ENCODE results near the gene CD3G.
A peak's percentile ranks its signal among the peaks of the same experiment; 100 is the strongest.

CD3G gene

DNA sequence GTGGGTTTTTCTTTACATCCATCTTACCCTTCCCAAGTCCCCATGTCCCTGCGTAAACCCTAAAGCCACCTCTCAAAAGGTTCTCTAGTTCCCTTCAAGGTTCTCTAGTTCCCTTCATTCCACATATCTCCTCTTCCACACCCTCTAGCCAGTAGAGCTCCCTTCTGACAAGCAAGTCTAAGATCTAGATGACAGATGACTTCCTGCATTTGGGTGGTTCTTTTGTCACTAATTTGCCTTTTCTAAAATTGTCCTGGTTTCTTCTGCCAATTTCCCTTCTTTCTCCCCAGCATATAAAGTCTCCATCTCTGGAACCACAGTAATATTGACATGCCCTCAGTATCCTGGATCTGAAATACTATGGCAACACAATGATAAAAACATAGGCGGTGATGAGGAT lies 31.8 kb upstream of the CD3G start:
- Mint-ChIP-seq H3K4me3 (no peak overlapping the region), H3K27me3 (no peaks in the 10 kb centered on the region), H3K27ac (ENCODE audit: low read depth) (peak overlapping the region; percentile 91), H3K4me1 (peaks cover 83% of the 10 kb centered on the region), H3K36me3 (ENCODE audit: insufficient read depth) (peaks cover 74% of the 10 kb centered on the region), H3K9me3 (no peaks in the 10 kb centered on the region)
- no peak for ATAC-seq (replicated peaks; ENCODE audit: extremely low read depth, poor library complexity, severe bottlenecking)
- no peak for DNase-seq (ENCODE audit: low spot score in 2 of 2)

DNA sequence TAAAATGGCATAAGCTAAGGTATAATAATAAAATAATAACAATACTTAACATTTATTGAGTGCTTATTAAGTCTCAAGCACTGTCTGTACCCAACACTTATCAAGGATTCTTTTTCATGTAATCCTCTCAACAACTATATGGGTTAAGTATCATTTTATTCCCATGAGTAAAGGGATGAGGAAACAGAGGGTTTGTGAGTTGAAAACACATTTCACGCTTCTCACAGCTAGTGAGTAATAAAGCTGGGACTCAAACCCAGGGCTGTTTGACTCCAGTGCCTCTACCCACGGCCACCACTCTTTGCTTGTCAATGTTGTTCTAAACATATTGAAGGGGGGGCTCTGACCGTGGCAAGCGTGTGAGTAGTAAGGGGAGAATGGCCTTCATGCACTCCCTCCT lies 30.9 kb upstream of the CD3G start:
- ATAC-seq (replicated peaks; ENCODE audit: extremely low read depth, poor library complexity, severe bottlenecking), result no peak
- H3K4me1 Mint-ChIP-seq, result peaks cover 82% of the 10 kb centered on the region
- no peak for DNase-seq (ENCODE audit: low spot score in 2 of 2)
- no peak overlapping the region for H3K4me3 Mint-ChIP-seq
- H3K27ac Mint-ChIP-seq (ENCODE audit: low read depth), result peak overlapping the region; percentile 76
- H3K27me3 Mint-ChIP-seq, result no peaks in the 10 kb centered on the region
- no peaks in the 10 kb centered on the region for H3K9me3 Mint-ChIP-seq
- peaks cover 68% of the 10 kb centered on the region for H3K36me3 Mint-ChIP-seq (ENCODE audit: insufficient read depth)

DNA sequence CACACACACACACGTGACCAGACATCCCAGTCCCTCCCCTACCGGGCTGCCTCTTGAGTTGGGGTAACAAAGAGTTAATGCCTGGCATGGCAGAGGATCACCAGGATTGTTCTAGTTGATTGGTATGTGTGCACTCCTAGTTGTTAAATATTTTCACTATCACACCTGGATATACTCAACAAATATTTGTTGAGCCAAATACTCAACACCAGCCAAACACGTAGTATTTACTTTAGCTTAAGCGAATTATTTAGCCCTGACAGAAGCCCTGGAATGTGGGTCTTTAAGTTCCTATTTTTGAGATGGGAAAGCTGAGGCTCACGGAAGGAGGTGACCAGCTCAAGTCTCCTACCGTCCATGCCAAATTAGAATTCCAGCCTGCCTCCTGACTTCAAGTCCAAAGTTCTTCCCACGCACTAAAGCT lies 29.1 kb upstream of the CD3G start:
- H3K27ac Mint-ChIP-seq (ENCODE audit: low read depth), result peak overlapping the region; percentile 86
- peaks cover 55% of the 10 kb centered on the region for H3K36me3 Mint-ChIP-seq (ENCODE audit: insufficient read depth)
- H3K4me3 Mint-ChIP-seq, result peak overlapping the region; percentile 63
- DNase-seq (ENCODE audit: low spot score in 2 of 2) (no peak), ATAC-seq (replicated peaks; ENCODE audit: extremely low read depth, poor library complexity, severe bottlenecking) (no peak)
- H3K27me3 Mint-ChIP-seq, result no peaks in the 10 kb centered on the region
- peaks cover 86% of the 10 kb centered on the region for H3K4me1 Mint-ChIP-seq
- no peaks in the 10 kb centered on the region for H3K9me3 Mint-ChIP-seq

DNA sequence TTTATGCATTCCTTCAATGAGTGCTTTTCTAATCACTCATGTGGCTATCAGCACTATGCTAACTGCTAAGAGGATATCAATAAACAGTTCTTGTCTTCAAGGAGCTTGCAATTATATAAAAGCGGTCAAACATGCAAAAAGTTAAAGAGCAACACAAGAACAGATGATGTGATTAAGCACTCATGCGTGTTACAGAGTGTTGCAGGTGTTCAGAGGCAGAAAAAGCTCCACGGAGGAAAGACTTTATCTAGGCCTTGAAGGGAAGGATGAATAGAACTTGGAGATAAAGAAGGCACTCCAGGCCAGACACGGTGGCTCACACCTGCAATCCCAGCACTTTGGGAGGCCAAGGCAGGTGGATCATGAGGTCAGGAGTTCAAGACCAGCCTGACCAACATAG lies 26.0 kb upstream of the CD3G start:
- Mint-ChIP-seq H3K27me3 (no peaks in the 10 kb centered on the region), H3K4me3 (no peak overlapping the region), H3K27ac (ENCODE audit: low read depth) (peak overlapping the region; percentile 79), H3K36me3 (ENCODE audit: insufficient read depth) (peaks cover 29% of the 10 kb centered on the region), H3K4me1 (peaks cover 78% of the 10 kb centered on the region), H3K9me3 (no peaks in the 10 kb centered on the region)
- DNase-seq (ENCODE audit: low spot score in 2 of 2) (no peak), ATAC-seq (replicated peaks; ENCODE audit: extremely low read depth, poor library complexity, severe bottlenecking) (no peak)

DNA sequence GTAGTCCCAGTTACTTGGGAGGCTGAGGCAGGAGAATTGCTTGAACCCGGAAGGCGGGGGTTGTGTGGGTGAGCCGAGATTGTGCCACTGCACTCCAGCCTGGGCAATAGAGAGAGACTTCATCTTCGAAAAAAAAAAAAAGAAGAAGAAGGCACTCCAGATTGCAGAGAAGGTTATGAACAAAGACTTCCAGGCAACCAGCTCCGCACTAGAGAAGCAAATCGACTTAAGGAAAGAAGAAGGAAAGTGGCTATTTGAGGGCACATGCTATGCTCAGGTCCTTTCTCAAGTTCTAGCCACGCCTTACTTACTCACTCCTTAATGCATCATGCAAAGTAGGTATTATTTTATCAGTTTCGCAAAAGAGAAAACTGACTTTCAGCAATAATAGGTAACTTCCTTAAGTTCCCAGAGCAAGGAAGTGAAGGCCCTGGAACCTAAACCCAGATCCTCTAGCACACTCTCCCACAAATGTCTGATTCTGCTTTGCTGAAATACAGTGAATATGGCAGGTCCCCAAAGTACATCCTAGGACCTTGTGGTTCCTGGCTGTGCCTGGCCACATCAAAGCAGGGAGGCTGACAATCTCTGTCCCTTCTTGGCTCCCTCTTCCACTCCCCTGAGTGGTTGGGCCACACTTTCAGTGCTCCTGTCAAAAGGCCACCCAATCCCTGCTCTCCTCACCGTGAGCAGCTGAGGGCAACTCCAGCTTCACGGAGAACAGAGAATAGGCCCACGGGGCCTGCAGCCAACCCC lies 25.4 kb upstream of the CD3G start:
- Mint-ChIP-seq H3K4me3 (no peak overlapping the region), H3K27me3 (no peaks in the 10 kb centered on the region), H3K9me3 (no peaks in the 10 kb centered on the region), H3K36me3 (ENCODE audit: insufficient read depth) (peaks cover 28% of the 10 kb centered on the region), H3K27ac (ENCODE audit: low read depth) (peak overlapping the region; percentile 79), H3K4me1 (peaks cover 74% of the 10 kb centered on the region)
- ATAC-seq (replicated peaks; ENCODE audit: extremely low read depth, poor library complexity, severe bottlenecking), result no peak
- DNase-seq (ENCODE audit: low spot score in 2 of 2), result no peak

DNA sequence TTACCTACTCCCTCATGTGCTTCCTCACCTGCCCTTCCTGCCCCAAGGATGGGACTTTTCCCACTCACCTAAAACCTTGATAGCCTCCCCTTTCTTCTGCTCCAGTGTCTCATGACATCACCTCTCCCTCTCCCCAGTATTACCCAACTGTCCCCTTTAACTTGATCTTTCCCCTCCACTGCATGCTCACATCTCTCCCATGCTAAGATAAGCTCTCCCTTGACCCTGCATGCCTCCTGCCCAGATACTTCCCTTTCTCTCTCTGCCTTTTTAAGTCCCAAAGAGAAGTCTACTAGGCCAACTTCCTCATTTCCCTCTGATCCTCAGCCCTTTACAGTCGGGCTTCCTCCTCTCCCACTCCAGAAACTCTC lies 24.8 kb upstream of the CD3G start:
- H3K4me1 Mint-ChIP-seq, result peaks cover 68% of the 10 kb centered on the region
- no peaks in the 10 kb centered on the region for H3K27me3 Mint-ChIP-seq
- H3K4me3 Mint-ChIP-seq, result peak overlapping the region; percentile 21
- ATAC-seq (replicated peaks; ENCODE audit: extremely low read depth, poor library complexity, severe bottlenecking) (no peak), DNase-seq (ENCODE audit: low spot score in 2 of 2) (no peak)
- no peaks in the 10 kb centered on the region for H3K9me3 Mint-ChIP-seq
- peaks cover 24% of the 10 kb centered on the region for H3K36me3 Mint-ChIP-seq (ENCODE audit: insufficient read depth)
- H3K27ac Mint-ChIP-seq (ENCODE audit: low read depth), result peak overlapping the region; percentile 79

DNA sequence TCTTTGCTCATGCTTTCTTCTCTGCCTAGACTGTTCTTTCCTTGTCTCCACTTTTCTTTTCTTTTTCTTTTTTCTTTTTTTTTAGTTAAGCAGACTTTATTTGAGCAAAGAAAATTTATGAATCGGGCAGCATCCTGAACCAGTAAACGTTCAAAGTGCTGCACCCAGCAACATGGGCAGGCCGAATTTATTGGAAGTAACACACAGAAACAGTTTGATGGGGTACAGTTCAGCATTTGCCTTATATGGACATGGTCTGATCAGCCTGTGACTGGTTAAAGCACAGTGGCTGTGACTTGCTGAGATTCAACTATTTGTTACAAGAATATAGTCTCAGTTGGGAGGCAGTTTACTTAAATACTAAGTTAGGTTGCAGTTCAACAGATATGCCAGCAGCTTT lies 23.6 kb upstream of the CD3G start:
- H3K4me1 Mint-ChIP-seq, result peaks cover 61% of the 10 kb centered on the region
- no peaks in the 10 kb centered on the region for H3K9me3 Mint-ChIP-seq
- ATAC-seq (replicated peaks; ENCODE audit: extremely low read depth, poor library complexity, severe bottlenecking), result no peak
- no peak for DNase-seq (ENCODE audit: low spot score in 2 of 2)
- peaks cover 15% of the 10 kb centered on the region for H3K36me3 Mint-ChIP-seq (ENCODE audit: insufficient read depth)
- H3K4me3 Mint-ChIP-seq, result no peak overlapping the region
- no peaks in the 10 kb centered on the region for H3K27me3 Mint-ChIP-seq
- peak overlapping the region; percentile 79 for H3K27ac Mint-ChIP-seq (ENCODE audit: low read depth)

DNA sequence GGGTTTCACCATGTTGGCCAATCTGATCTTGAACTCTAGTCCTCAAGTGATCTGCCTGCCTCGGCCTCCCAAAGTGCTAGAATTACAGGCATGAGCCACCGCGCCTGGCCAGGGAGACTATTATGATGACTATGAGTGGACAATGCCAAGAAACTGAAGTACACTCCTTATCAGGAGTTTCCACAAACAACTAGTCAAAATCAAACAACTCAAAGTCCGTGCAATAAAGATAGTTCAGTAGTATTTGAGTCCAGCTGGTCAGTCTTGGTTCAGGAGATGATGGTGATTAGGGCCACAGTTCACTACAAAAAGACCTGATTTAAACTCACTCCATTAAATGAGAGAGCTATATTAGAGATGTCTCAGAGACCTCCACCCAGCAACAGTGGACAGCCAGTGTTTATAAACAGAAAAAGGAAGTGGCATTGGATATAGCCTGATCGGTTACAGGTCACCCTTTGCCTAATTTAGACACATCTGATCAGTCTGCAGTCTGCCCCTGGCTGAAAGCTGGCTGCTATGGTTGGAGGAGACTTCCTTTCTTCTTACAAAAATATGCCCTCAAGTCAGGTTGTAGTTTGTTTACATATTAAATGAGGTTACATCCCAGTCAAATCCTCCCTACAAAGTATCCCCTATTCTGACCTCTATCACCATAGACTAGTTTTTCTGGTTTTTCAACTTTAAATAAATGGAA lies 22.6 kb upstream of the CD3G start:
- H3K9me3 Mint-ChIP-seq, result no peaks in the 10 kb centered on the region
- H3K27me3 Mint-ChIP-seq, result no peaks in the 10 kb centered on the region
- H3K4me3 Mint-ChIP-seq, result no peak overlapping the region
- ATAC-seq (replicated peaks; ENCODE audit: extremely low read depth, poor library complexity, severe bottlenecking) (no peak), DNase-seq (ENCODE audit: low spot score in 2 of 2) (no peak)
- no peak overlapping the region for H3K27ac Mint-ChIP-seq (ENCODE audit: low read depth)
- peaks cover 9% of the 10 kb centered on the region for H3K36me3 Mint-ChIP-seq (ENCODE audit: insufficient read depth)
- peaks cover 53% of the 10 kb centered on the region for H3K4me1 Mint-ChIP-seq

DNA sequence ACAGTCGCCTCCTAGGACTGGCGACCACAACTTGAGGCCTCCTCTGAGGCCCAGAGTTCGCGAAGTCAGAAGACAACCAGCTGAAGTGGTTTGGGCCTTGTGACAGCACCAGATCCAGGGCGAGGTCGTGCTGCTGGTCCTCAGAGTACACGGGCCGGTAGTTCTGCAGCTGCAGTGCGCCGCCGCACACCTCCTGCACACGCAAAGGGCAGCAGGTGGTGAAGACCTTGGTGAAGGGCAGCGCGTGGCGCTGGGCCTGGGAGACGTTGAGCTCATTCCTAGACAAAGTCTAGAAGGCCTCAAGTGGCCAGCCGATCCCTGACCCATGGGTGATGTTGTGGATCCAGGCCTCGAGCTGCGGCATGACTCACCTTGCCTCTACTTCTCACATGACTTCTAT lies 21.4 kb upstream of the CD3G start:
- H3K4me3 Mint-ChIP-seq, result no peak overlapping the region
- H3K27ac Mint-ChIP-seq (ENCODE audit: low read depth), result no peak overlapping the region
- no peak for DNase-seq (ENCODE audit: low spot score in 2 of 2)
- H3K27me3 Mint-ChIP-seq, result no peaks in the 10 kb centered on the region
- H3K9me3 Mint-ChIP-seq, result no peaks in the 10 kb centered on the region
- ATAC-seq (replicated peaks; ENCODE audit: extremely low read depth, poor library complexity, severe bottlenecking), result no peak
- H3K4me1 Mint-ChIP-seq, result peaks cover 44% of the 10 kb centered on the region
- peaks cover 4% of the 10 kb centered on the region for H3K36me3 Mint-ChIP-seq (ENCODE audit: insufficient read depth)

DNA sequence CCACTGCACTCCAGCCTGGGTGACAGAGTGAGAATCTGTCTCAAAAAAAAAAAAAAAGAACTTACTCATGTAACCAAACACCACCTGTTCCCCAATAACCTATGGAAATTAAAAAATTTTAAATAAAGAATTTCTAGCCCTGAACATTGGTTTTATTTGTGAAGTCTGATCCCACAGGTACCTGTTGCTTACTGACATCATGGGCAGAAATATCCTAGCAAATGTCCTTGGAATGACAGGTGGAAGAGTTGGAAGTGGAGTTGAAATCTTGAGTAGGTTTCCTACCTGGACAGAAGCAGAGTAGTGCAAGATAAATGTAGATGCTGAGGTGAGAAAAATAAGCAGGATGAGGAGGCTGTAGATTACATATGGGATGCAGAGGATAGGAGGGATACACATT lies 18.9 kb upstream of the CD3G start:
- Mint-ChIP-seq H3K27me3 (no peaks in the 10 kb centered on the region), H3K36me3 (ENCODE audit: insufficient read depth) (peaks cover 2% of the 10 kb centered on the region), H3K4me1 (peaks cover 24% of the 10 kb centered on the region), H3K27ac (ENCODE audit: low read depth) (no peak overlapping the region), H3K4me3 (no peak overlapping the region), H3K9me3 (no peaks in the 10 kb centered on the region)
- ATAC-seq (replicated peaks; ENCODE audit: extremely low read depth, poor library complexity, severe bottlenecking) (no peak), DNase-seq (ENCODE audit: low spot score in 2 of 2) (no peak)

DNA sequence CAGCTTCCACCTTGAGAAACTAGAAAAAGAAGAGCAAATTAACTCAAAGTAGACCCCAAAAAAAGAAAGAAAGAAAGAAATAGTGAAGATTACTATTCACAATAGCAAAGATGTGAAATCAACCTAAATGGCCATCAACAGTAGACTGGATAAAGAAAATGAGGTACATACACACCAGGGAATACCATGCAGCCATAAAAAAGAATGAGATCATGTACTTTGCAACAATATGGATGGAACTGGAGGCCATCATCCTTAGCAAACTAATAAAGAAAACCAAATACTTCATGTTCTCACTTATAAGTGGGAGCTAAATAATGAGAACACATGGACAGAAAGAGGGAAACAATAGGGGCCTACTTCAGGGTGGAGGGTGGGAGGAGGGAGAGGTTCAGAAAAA lies 15.4 kb upstream of the CD3G start:
- Mint-ChIP-seq H3K27me3 (no peaks in the 10 kb centered on the region), H3K4me1 (peaks cover 11% of the 10 kb centered on the region), H3K27ac (ENCODE audit: low read depth) (peak overlapping the region; percentile 31), H3K4me3 (no peak overlapping the region), H3K36me3 (ENCODE audit: insufficient read depth) (peaks cover 3% of the 10 kb centered on the region), H3K9me3 (no peaks in the 10 kb centered on the region)
- ATAC-seq (replicated peaks; ENCODE audit: extremely low read depth, poor library complexity, severe bottlenecking), result no peak
- DNase-seq (ENCODE audit: low spot score in 2 of 2), result no peak

DNA sequence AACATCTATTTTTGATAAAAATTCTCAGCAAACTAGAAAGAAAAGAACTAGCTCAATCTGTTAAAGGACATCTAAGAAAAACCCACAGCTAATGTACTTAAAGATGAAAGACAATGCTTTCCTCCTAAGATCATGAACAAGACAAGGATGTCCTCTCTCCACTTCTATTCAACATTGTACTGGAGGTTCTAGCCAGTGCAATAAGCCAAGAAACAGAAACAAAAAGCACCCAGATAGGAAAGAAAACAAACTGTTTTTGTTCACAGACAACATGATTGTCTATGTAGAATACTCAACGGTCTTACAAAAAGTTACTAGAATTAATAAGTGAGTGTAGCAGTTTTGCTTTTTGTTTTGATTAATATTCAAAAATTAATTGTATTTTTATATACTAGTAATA lies 9.4 kb upstream of the CD3G start:
- DNase-seq (ENCODE audit: low spot score in 2 of 2), result no peak
- Mint-ChIP-seq H3K4me1 (peaks cover 37% of the 10 kb centered on the region), H3K27ac (ENCODE audit: low read depth) (peak overlapping the region; percentile 90), H3K36me3 (ENCODE audit: insufficient read depth) (peaks cover 32% of the 10 kb centered on the region), H3K9me3 (no peaks in the 10 kb centered on the region), H3K27me3 (no peaks in the 10 kb centered on the region), H3K4me3 (peak overlapping the region; percentile 16)
- no peak for ATAC-seq (replicated peaks; ENCODE audit: extremely low read depth, poor library complexity, severe bottlenecking)

DNA sequence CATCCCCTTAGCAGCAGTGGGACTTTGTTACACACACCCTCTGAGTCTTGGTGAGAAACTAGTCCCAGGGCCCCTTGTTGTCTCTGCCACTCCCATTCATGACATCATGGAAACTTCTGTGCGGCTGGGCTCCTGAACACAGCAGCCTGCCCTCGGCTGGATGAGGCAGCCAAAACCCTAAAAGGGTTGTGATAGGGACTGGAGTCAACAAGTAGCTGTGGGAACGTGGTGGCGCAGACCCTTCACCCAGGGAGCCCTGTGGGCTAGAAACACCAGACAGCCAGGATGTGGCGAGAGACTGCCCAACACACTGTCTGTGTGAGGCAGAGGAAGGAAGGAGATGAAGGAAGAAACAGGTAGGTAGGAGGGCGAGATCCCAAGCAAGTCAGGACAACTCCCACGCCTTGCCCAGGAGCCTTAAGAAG lies 5.5 kb upstream of the CD3G start:
- H3K27ac Mint-ChIP-seq (ENCODE audit: low read depth), result peak overlapping the region; percentile 97
- DNase-seq (ENCODE audit: low spot score in 2 of 2), result peak; percentile 68 to 87
- no peaks in the 10 kb centered on the region for H3K27me3 Mint-ChIP-seq
- ATAC-seq (replicated peaks; ENCODE audit: extremely low read depth, poor library complexity, severe bottlenecking), result peak; percentile 71
- H3K4me1 Mint-ChIP-seq, result peaks cover 71% of the 10 kb centered on the region
- peak overlapping the region; percentile 89 for H3K4me3 Mint-ChIP-seq
- H3K36me3 Mint-ChIP-seq (ENCODE audit: insufficient read depth), result peaks cover 46% of the 10 kb centered on the region
- no peaks in the 10 kb centered on the region for H3K9me3 Mint-ChIP-seq
